Measurements from ENCODE around the gene SDC1.

SDC1 gene

DNA sequence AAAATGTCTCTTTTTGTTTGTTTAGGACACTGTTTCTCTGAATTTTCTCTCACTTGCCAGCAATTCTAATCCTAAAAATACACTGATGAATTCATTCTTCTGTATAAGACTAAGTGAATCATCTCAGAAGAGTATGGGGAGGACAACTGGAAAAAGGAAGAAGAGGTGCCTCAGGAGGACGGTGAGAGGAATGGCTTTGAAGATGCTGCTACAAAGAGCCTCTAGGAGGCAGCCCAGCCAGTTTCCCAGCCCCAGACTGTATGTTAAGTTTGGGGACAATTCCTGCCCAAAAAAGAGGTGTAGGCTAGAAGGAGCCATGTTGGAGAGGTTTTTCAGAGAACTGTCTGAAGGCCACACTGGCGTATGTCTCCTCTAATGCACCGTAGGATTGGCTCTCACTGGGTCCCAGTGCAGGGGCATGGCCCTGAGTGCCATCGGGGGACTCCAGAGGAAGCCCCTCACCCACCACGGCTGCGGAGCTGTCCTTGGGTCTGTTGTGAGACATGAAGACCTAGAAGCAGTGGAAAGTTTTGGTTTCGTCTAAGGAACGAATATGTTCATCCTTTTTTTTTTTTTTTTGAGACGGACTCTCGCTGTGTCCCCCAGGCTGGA, 3.1 kb upstream of the SDC1 start:
- no peak for DNase-seq (ENCODE audit: low spot score)

DNA sequence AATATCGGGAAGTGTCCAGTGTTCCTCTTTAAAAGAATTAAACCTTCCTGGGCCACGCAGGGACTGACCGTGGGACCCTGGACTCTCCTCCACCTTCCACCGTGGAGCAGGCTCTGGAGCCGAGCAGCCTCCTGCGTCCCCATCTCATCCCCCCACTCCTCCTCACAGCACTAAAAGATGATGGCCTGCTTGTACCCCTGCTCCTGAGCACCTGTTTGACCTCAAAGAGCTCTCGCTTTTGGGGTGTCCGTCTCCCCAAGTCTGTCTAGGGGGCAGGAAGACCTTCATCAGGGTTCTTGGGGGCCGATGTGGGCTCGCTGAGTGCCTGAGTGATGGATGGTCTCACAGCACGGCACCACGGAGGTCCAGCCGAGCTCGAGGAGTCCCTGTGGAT, 1.2 kb upstream of the SDC1 start:
- DNase-seq (ENCODE audit: low spot score) = no peak

DNA sequence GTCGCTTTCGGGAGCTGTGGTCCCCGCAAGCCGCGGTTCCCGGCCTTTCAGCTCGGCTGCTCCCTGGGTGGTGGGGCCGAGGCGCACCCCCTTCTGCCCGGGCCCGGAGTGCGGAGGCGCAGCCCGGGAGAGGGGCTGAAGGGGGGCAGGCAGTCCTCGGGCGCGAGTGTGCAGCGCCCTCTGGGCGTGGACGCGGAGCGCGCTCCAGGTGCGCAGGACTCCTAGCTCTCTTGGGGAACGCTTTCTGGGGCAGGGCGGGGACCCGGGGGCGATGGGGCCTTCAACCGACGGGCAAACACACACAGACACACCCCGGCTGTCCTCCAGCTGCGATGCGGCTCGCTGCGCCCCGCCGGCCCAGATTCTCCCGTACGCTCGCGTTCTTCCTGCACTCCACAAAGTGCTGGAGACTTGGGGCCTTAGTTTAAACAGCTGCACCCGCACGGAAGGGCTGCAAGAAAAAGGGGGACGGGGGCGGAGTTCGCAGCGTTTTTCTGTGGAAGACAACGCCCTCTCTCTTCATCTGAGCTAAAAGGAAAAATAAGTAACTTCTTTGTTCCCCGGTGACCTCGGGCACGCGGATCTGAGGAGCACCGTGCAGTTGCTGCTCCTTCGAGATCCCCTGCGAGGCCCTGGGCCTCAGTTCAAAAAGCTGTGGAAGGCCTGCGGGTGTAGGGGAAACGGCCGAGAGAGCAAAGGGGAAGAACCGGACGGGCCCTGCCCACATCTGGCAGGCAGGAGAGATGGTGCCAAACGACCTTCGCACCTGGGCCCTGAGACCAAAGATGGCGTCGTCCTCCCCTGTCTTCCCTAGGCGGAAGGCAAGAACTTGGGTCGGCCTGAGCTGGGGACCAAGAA, 593 bp upstream of the SDC1 start:
- DNase-seq (ENCODE audit: low spot score) = peak; percentile 92

DNA sequence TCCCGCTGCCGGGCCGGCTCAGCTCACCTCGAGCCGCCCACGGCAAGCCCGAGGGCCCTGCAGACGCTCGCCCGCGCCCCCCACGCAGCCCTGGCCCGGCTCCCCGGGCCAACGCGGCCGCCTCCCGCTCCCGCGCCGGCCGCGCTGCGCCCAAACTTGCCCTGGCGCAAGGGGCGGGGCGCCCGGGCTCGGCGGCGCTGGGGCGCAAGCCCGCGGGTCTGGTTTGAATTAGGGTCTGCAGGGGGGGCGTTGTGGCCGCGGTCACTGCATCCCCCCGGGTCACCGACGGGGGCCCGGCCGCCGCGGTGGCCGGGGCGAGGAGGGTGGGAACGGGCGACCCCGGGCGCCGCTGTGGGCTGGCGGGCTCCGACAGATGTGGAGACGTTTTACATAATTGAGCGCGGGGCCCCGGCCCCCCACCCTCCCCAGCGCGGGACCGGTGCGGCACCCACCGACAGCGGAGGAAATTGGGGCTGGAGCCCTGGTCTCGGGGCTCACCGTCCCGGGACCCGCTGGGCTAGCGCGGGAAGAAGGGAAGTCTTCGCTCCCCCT, 690 bp downstream of the SDC1 start:
- DNase-seq (ENCODE audit: low spot score) = no peak

DNA sequence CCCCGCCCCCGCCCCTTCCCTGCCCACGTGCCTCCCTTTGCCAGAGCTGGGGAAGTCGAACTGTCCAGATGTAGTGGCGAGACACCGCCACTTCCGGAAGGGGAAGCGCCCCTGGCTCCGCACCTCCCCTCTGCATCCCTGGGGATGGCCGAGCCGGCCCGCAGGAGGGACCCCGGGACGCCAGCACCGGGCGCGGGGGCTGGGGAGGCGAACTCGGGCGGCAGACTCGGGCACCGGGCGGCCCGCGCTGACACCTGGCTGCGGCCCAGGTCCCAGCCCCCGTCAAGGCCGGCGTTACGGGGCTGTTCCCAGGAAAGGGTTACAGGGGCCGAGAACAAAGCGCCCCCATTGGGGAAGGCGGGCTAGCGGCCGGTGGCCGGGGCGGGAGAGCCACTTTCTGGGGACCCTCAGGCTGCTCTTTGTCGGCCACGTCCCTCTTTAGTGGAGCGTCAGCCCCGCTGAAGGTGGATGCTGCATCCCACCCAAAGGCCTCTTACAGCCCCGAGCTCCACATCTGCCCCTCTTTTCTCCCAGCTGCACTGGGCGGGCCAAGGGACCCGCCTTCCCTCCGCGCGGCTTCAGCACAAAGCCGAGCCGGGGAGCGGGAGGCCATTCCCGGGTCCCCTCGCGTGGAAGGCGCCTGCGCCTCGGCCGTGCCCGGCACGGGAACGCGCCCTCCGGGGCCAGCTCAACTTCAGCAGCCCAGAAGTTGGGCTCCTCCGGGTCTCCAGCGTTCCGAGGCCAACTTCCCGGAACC, 1.3 kb downstream of the SDC1 start:
- DNase-seq (ENCODE audit: low spot score) = peak; percentile 73

DNA sequence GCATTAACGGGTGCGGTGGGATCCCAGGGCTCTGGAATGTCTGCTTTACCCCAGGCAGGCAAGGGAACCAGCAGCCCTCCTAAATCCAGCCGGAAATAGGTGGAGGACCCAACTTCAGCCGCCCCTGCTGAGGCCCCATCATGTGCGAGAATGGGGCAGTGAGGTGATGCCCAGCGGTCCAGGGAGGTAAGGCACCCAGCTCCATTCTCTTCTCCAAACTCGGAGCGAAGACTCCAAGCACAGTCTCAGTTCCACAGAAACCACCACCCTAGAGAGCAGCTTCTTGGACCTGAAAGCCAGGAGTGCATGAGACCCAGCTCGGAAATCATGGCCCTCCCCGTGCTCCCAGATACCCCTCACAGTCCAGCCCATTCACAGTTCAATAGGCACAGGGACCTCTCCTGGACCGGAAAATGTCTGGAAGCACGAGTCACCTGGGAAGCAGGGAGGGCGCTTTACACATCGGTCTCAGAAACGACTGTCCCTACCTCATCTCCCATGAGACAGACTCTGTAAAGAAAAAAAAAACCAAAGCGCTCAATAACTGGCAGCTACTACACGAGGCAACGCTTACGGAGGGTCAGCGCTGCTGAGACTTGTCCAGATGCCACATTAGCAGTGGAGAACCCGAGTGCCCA, 2.0 kb downstream of the SDC1 start:
- no peak for DNase-seq (ENCODE audit: low spot score)

DNA sequence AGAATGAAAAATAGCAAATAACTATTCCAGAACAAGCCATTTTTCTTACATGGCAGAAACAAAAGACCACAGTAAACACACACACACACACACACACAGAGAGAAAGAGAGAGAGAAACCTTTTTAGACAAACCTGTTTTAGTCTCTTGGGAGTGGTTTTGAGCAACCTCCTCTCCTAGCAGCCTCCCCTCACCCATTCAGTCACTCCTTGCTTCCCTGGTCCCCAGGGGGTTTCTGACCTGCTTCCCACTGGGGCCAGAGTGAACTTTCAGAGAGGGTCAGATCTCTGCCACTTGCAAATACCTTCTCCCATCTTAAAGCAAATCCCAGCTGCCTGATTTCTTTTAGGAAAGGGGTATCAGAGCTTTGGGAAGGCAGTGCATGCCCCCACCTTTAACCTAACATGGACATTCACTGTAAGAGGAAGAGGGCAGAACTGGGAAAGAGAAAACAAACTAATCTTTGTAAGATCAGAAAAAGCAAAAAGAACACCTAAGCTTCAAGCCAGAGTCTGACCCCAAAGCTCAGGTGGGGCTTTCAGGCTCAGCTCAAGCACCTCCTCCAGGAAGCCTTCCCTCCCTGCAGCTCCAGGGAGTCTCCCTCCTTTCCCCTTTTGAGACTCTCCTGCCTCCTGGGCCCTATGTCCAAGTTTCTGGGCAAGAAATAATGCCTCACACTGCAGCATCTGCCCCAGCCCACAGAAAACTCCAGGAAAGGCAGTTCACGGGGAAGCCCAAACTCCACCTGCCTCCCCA, 2.7 kb downstream of the SDC1 start:
- no peak for DNase-seq (ENCODE audit: low spot score)

DNA sequence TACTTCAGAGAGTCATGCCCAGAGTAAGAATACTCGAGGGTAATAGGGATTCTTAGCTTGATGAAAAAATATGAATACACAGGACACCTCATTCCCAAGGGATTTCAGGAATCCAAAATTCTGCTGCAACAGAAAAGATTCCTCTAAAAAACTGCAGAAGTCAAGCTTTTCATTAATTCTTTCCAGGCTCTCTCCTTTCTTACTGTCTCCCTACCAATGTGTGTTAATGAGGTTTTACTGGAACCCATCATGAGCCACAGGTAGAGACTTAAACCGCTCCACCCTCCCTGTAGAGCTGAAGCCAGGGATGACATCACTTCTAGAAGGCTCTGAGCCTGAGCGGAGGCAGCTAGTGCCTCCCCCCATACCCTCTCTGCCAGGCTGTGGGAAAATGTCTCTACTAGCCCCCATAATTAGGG, 3.4 kb downstream of the SDC1 start:
- DNase-seq (ENCODE audit: low spot score) = no peak

DNA sequence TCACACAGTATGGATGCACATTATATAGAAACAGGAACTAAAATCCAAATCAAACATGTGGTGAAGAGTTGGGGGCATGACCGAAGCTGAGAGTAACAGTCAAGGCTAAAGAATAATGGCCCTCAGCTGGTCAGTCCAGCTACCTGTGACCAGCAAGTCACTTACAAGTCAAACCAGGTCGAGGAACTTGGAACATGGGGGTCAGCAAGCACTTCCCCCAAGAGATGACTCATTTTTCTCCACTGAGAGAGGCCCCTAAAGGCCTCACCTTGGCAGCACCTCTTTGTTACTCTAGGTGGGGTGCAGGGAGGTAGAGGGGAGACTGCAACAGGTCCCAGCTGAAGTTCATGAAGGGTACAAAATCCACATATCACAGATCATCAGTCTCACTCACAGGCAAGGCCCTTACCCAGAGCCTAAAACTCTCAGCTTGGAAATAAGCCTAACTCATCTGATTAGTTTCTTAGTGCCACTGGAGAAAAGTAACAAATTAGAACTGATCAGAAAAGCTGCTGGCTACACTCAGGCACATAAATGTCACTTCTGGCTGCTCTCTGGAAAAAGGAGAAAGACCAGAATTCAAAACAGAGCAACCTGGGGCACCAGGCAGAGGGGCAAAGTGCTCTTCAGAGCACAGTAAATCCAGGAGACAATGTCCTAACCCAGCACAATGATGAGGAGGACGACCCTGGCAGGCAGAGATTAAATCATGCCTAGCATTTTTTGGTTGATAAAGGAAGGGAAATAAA, 4.0 kb downstream of the SDC1 start:
- no peak for DNase-seq (ENCODE audit: low spot score)

DNA sequence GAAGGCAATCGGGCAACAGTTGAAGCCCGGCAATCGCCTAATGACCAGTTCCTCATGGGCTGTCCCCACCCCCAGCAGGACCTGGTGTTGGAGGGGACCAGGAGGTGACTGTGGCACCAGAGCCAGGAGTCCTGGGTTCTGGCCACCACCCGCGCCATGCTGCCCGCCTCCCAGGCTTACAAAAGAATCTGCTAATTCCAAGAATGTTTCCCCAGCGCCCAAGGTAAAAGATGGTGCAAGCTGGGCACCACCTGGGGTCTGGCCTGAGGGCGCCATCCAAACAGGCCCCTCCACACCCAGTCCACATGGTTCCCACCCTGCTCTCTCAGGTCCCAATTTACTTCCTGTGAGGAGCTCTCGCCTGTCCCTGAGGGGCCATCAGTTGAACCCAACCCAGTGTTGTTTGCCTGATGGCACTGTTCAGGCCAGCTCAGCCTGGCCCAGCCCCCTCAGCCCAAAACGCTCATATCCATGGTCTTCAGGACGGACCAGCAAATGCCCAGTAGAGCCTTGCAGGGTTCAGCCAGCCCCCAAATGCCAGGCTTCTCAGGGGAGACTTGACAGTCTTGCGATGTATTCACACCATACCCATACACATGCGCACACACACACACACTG, 5.1 kb downstream of the SDC1 start:
- no peak for DNase-seq (ENCODE audit: low spot score)

DNA sequence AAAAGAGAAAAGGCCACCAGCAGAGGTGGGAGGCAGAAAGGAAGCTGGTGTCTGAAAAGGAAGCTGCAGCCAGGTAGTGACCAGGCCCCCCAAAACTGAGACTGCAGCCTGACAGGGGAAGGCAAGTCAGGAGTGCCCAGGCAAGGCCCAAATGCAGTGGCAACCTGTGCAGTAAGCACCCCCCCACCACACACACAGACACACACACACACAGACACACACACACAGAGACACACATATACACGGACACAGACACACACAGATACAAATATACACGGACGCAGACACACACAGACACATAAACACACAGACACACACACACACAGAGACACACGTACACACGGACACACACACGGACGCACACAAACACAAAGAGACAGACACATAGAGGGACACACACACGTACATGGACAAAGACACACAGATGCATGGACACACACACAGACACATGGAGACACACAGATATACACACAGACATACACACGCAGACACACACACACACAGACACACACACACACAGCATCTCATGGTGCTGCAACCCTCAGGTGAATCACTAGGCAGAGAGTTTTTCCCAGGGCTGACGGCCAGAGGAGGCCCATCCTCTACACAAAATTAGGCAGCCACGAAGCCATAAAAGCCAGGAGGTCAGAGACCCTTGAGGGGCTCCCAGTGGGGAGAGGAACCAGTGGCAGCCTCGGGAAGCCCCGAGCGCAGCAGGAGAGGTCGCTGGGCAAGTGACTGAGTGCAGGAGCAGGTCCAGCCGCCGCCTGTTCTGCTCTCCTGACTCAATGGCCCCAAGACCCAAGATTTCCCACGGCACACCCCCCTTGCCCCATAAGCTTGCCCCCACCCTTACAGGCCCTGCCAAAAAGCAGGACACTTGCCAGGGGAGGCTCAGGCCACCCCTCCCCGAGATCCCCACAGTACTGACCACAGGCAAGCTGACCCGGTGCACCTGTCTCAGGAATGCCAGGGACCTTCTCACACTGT, 6.3 kb downstream of the SDC1 start:
- no peak for DNase-seq (ENCODE audit: low spot score)

DNA sequence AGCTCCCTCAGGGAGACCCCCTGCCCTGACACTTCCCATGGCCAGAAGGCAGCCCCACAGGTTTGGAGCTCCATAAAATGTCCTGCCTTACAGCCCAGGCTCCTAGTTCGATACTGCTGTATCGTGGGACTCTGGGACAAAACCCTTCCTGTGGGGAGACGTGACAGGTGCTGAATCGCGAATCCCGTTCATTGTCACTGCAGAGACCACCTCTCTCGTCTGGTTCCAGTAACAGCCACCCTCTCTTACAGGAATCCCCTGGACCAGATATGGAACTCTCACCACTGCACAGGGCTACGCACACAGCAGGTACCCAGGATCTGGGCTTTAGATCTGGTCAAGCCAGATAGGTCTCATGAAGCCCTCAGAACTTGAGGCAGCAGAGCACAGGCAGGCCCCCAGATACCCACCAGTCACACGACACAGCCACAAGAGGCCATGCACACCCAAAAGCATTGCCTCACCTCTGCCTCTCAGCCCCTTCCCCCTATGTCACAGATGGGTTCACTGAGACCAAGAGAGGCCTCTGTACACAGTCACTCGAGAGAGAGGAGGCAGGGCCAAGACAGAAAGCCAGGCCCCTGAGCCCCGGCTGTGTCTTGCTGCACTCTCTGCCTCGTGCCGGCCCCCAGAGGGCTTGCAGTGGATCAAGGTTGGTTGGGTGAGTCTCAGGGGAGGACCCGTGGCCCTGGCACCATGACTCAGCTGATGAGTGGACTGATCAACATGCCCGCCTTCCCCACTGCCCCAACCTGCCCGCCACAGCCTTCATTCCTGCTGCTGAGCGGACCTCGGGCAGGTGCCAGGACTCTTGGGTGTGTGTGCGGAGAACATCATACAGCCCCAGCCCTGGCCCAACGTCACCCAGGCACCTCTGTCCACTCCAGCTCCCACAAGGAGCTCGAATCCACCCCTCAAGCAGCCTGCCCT, 7.6 kb downstream of the SDC1 start:
- no peak for DNase-seq (ENCODE audit: low spot score)

DNA sequence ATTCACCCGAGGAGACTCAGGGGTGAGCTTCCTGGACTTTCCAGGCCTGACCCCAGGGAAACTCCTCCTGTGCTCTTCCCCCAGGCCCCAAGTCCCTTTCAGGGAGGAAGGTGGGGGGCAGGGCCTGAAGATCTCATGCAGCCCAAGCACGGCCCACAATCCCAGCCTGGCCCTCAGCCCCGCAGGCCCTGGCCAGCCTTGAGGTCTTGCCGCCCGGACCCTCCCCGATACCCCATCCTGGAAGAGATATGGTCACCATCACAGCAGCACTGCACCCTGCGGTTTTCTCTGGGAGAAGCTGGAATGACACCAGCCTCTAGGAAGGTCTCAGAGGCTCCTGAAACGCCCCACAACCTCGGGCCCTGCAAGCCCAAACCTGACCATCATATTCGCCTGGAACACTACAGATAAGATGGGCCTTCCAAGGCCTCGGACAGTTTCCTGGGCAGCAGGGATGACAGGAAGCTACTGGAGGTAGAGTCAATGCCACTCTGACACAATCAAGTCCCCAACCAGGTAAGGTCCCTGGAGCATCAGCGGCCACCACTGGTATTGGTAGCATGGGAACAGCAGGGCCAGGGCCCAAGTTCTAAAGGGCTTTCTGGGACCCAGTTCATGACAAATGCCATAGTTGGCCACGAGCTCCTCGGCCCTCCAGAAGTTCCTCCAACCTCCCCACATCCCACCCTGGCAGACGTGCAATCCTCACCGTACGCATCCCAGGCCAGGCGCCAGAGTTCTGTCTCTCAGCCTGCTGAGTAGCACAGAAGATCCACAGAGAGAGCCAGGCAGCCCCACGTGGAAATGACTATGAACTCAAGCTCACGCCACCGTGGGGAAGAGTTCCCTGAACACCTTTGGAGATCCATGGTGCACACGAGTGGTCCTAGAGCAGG, 8.6 kb downstream of the SDC1 start:
- DNase-seq (ENCODE audit: low spot score) = no peak

DNA sequence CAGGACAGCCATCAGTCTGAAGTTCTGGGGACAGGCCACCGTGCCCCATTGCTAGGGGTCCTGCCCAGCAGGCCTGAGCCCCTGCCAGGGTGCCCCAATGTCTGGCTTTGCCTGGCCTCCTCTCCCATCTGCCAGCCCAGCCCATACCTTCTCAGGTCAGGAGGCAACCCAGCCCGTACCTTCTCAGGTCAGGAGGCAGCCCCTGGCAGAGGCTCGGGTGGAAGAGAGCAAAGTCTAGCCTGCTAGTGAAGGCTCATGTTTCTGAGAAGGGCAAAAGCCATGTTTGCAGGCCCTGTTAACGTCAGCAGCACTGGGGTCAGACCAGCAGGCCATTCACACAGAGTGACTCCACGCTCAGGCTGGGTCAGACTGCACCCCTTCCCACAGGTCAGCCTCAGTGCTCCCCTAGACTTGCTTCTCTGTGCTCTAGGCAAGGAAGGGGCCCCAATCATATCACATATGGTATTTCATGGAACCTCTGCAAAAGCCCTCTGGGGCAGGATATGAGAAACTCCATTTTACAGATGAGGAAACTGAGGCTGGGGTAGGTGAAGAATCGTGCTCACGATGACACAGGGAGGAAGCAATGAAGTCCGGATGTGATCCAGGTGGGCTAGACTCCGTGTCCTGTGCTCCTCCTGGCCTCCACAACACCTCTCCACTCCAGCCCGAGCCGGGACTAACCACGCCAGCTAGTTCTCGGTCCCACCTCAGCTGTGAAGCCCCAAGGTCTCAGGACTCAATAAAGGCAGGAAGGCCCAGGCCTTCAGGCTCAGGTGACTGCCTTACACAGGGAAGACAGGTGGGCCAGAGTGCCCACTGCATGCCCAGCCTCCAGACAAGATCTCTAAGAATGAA, 9.5 kb downstream of the SDC1 start:
- DNase-seq (ENCODE audit: low spot score) = no peak

DNA sequence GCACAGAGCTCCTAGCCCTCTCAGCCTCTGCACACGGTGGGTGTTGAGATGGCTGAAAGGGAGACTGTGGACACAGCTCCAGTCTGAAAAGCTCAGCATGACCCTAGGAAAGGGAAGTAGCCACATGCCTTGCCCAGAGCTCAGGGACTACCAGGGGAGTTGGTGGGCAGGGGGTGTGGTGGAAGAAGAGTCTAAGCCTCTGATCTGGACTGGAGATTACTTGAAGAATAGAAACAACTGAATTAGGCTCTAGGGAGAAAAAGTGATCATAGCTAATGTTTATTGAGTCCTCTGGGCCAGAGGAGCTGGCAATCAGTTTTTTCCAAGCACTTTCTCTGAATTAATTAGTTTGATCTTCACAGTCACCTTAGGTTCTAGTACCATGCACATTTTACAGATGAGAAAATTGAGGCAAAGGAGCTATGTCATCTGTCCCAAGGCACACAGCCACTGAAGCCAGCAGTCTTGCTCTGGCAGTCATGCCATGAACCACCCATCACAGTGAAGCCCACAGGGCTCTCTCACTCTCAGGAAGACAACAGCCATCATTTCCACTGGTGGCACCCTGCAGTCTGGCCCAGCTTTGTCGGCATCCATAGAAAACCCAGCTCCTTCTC, 10.3 kb downstream of the SDC1 start:
- DNase-seq (ENCODE audit: low spot score) = no peak
